ENCODE results near the gene QRFP.

The QRFP gene

GRCh38 chr9:130900701-130901497, 4.3 kb upstream of the QRFP start:
- H4K91ac ChIP-seq (ENCODE audit: low read length), result no peak overlapping the region
- H3K4me3 ChIP-seq (ENCODE audit: insufficient read depth in 1 of 2, low read depth in 1 of 2, low read length in 2 of 2), result no peak overlapping the region
- H3K4me2 ChIP-seq (ENCODE audit: low read length, poor library complexity, severe bottlenecking), result no peak overlapping the region
- H2AK5ac ChIP-seq (ENCODE audit: low read length, severe bottlenecking), result no peak overlapping the region
- WGBS, result 81% methylated on average over 17 of the region's 17 CpGs
- H3K23ac ChIP-seq (ENCODE audit: low read length in 2 of 2), result no peak overlapping the region
- no peak overlapping the region for H3K4ac ChIP-seq (ENCODE audit: low read depth in 1 of 2, low read length in 2 of 2)
- peaks cover 14 to 61% of the 10 kb centered on the region in 2 experiments for H3K27me3 ChIP-seq (ENCODE audit: control insufficient read depth in 1 of 2, insufficient read depth in 1 of 2, low read length in 2 of 2)
- H2BK12ac ChIP-seq (ENCODE audit: low read length in 2 of 2), result no peak overlapping the region
- no peak overlapping the region for H3K18ac ChIP-seq (ENCODE audit: low read depth in 1 of 2, low read length in 2 of 2)
- no peak overlapping the region for H3K27ac ChIP-seq (ENCODE audit: low read length, poor library complexity, severe bottlenecking)
- H3K4me1 ChIP-seq (ENCODE audit: control insufficient read depth, insufficient read depth, low read depth, low read length), result peaks cover 12% of the 10 kb centered on the region
- H2BK120ac ChIP-seq (ENCODE audit: low read depth, low read length), result no peak overlapping the region
- no peak overlapping the region for H3K14ac ChIP-seq (ENCODE audit: low read length in 2 of 2)
- H3K9ac ChIP-seq (ENCODE audit: low read length), result no peak overlapping the region
- peaks cover 0 to 15% of the 10 kb centered on the region in 2 experiments for H3K36me3 ChIP-seq (ENCODE audit: control insufficient read depth in 1 of 2, insufficient read depth in 2 of 2, low read depth in 1 of 2, low read length in 2 of 2)
- H3K79me1 ChIP-seq (replicated peaks; ENCODE audit: low read length, poor library complexity, severe bottlenecking), result no peaks in the 10 kb centered on the region
- H3K9me3 ChIP-seq (ENCODE audit: control insufficient read depth, low read length), result no peaks in the 10 kb centered on the region
- H2BK5ac ChIP-seq (ENCODE audit: low read depth, low read length, poor library complexity, severe bottlenecking), result no peak overlapping the region
- H2AFZ ChIP-seq (ENCODE audit: low read depth, low read length), result no peak overlapping the region
- no peak for DNase-seq
- no peak overlapping the region for H2BK15ac ChIP-seq (ENCODE audit: low read depth, poor library complexity, severe bottlenecking)
- H4K8ac ChIP-seq (ENCODE audit: low read length), result no peak overlapping the region

DNA sequence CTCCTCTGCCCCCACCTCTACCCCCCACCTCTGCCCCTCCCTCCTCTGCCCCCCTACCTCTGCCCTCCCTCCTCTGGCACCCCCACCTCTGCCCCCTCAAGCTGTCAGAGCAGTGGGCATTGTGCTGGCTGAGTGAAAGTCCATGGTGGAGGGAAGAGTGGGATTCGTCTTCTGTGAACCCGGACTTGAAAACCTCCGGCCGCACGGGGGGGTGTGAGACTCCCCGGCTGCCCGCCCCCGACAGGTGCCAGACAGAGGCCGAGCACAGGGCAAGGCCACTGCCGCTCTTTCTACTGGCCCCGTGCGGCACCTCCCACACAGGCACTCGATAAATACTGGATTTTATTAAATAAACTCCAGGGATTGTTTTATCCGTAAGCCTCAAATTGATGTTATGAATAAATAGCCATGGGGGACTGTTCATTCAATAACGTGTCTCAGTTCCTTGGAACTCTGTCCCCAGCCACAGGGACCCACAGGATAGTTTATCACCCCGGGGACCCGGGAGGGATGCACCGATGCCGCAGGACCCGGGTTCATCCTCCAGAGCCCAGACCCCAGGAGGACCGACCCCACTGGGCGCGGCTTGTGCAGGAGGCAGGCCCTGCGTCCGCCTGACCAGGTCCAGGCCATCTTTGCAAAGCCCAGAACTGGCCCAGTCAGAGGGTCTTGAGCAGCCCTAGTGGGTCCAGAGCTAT, 2.6 kb upstream of the QRFP start:
- Histone ChIP-seq H3K9me3 (ENCODE audit: control insufficient read depth, low read length) (no peaks in the 10 kb centered on the region), H3K9ac (ENCODE audit: low read length) (no peak overlapping the region), H3K23ac (ENCODE audit: low read length in 2 of 2) (no peak overlapping the region), H4K91ac (ENCODE audit: low read length) (no peak overlapping the region), H2AFZ (ENCODE audit: low read depth, low read length) (no peak overlapping the region), H3K18ac (ENCODE audit: low read depth in 1 of 2, low read length in 2 of 2) (no peak overlapping the region), H3K4me2 (ENCODE audit: low read length, poor library complexity, severe bottlenecking) (no peak overlapping the region), H2BK12ac (ENCODE audit: low read length in 2 of 2) (no peak overlapping the region), H3K4me1 (ENCODE audit: control insufficient read depth, insufficient read depth, low read depth, low read length) (peaks cover 18% of the 10 kb centered on the region), H4K8ac (ENCODE audit: low read length) (no peak overlapping the region), H3K14ac (ENCODE audit: low read length in 2 of 2) (no peak overlapping the region), H2BK120ac (ENCODE audit: low read depth, low read length) (no peak overlapping the region), H3K36me3 (ENCODE audit: control insufficient read depth in 1 of 2, insufficient read depth in 2 of 2, low read depth in 1 of 2, low read length in 2 of 2) (peaks cover 4 to 27% of the 10 kb centered on the region in 2 experiments), H2BK5ac (ENCODE audit: low read depth, low read length, poor library complexity, severe bottlenecking) (no peak overlapping the region), H3K4me3 (ENCODE audit: insufficient read depth in 1 of 2, low read depth in 1 of 2, low read length in 2 of 2) (no peak overlapping the region), H3K4ac (ENCODE audit: low read depth in 1 of 2, low read length in 2 of 2) (no peak overlapping the region), H2BK15ac (ENCODE audit: low read depth, poor library complexity, severe bottlenecking) (no peak overlapping the region), H3K79me1 (replicated peaks; ENCODE audit: low read length, poor library complexity, severe bottlenecking) (no peaks in the 10 kb centered on the region), H3K27me3 (ENCODE audit: control insufficient read depth in 1 of 2, insufficient read depth in 1 of 2, low read length in 2 of 2) (peaks cover 14 to 49% of the 10 kb centered on the region in 2 experiments), H2AK5ac (ENCODE audit: low read length, severe bottlenecking) (no peak overlapping the region), H3K27ac (ENCODE audit: low read length, poor library complexity, severe bottlenecking) (no peak overlapping the region)
- no peak for DNase-seq
- WGBS, result 84% methylated on average over 22 of the region's 25 CpGs

DNA sequence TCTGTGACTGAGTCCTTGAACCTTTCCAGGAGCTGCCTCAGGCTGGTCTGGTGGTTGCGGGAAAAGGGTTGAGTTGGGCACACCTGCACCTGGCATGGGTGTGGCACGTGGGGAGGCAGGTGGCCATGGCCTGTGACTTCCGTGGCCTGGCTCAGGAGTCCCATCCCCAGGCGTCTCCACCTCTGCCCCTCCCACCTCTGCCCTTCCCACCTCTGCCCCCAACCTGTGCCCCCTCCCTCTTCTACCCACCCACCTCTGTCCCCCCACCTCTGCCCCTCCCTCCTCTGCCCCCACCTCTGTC, 1.9 kb upstream of the QRFP start:
- WGBS, result 49% methylated on average over 3 of the region's 4 CpGs

GRCh38 chr9:130897848-130898551, 1.4 kb upstream of the QRFP start:
- Histone ChIP-seq H2AFZ (ENCODE audit: low read depth, low read length) (no peak overlapping the region), H2BK15ac (ENCODE audit: low read depth, poor library complexity, severe bottlenecking) (no peak overlapping the region), H3K27me3 (ENCODE audit: control insufficient read depth in 1 of 2, insufficient read depth in 1 of 2, low read length in 2 of 2) (peaks cover 9 to 40% of the 10 kb centered on the region in 2 experiments), H2BK120ac (ENCODE audit: low read depth, low read length) (no peak overlapping the region), H3K4ac (ENCODE audit: low read depth in 1 of 2, low read length in 2 of 2) (no peak overlapping the region), H3K23ac (ENCODE audit: low read length in 2 of 2) (no peak overlapping the region), H2AK5ac (ENCODE audit: low read length, severe bottlenecking) (no peak overlapping the region), H3K36me3 (ENCODE audit: control insufficient read depth in 1 of 2, insufficient read depth in 2 of 2, low read depth in 1 of 2, low read length in 2 of 2) (peaks cover 16 to 31% of the 10 kb centered on the region in 2 experiments), H3K9ac (ENCODE audit: low read length) (no peak overlapping the region), H3K14ac (ENCODE audit: low read length in 2 of 2) (no peak overlapping the region), H3K79me1 (replicated peaks; ENCODE audit: low read length, poor library complexity, severe bottlenecking) (no peaks in the 10 kb centered on the region), H3K18ac (ENCODE audit: low read depth in 1 of 2, low read length in 2 of 2) (no peak overlapping the region), H3K4me2 (ENCODE audit: low read length, poor library complexity, severe bottlenecking) (no peak overlapping the region), H4K8ac (ENCODE audit: low read length) (no peak overlapping the region), H3K9me3 (ENCODE audit: control insufficient read depth, low read length) (no peaks in the 10 kb centered on the region), H4K91ac (ENCODE audit: low read length) (peak overlapping the region; percentile 53), H3K27ac (ENCODE audit: low read length, poor library complexity, severe bottlenecking) (no peak overlapping the region), H3K4me3 (ENCODE audit: insufficient read depth in 1 of 2, low read depth in 1 of 2, low read length in 2 of 2) (no peak overlapping the region), H3K4me1 (ENCODE audit: control insufficient read depth, insufficient read depth, low read depth, low read length) (peaks cover 18% of the 10 kb centered on the region), H2BK5ac (ENCODE audit: low read depth, low read length, poor library complexity, severe bottlenecking) (no peak overlapping the region), H2BK12ac (ENCODE audit: low read length in 2 of 2) (no peak overlapping the region)
- 91% methylated on average over 28 of the region's 29 CpGs for WGBS
- no peak for DNase-seq

More for the DNA sequence above, 1.9 kb upstream of the QRFP start:
- Histone ChIP-seq H4K91ac (ENCODE audit: low read length) (peak overlapping the region; percentile 53), H3K4me3 (ENCODE audit: insufficient read depth in 1 of 2, low read depth in 1 of 2, low read length in 2 of 2) (no peak overlapping the region), H3K9me3 (ENCODE audit: control insufficient read depth, low read length) (no peaks in the 10 kb centered on the region), H3K79me1 (replicated peaks; ENCODE audit: low read length, poor library complexity, severe bottlenecking) (no peaks in the 10 kb centered on the region), H3K18ac (ENCODE audit: low read depth in 1 of 2, low read length in 2 of 2) (no peak overlapping the region), H3K27ac (ENCODE audit: low read length, poor library complexity, severe bottlenecking) (no peak overlapping the region), H3K4me1 (ENCODE audit: control insufficient read depth, insufficient read depth, low read depth, low read length) (peaks cover 18% of the 10 kb centered on the region), H3K4ac (ENCODE audit: low read depth in 1 of 2, low read length in 2 of 2) (no peak overlapping the region), H3K14ac (ENCODE audit: low read length in 2 of 2) (no peak overlapping the region), H2BK5ac (ENCODE audit: low read depth, low read length, poor library complexity, severe bottlenecking) (no peak overlapping the region), H3K4me2 (ENCODE audit: low read length, poor library complexity, severe bottlenecking) (no peak overlapping the region), H2BK15ac (ENCODE audit: low read depth, poor library complexity, severe bottlenecking) (no peak overlapping the region), H4K8ac (ENCODE audit: low read length) (no peak overlapping the region), H3K9ac (ENCODE audit: low read length) (no peak overlapping the region), H3K27me3 (ENCODE audit: control insufficient read depth in 1 of 2, insufficient read depth in 1 of 2, low read length in 2 of 2) (peaks cover 9 to 45% of the 10 kb centered on the region in 2 experiments), H2BK120ac (ENCODE audit: low read depth, low read length) (no peak overlapping the region), H2BK12ac (ENCODE audit: low read length in 2 of 2) (no peak overlapping the region), H3K36me3 (ENCODE audit: control insufficient read depth in 1 of 2, insufficient read depth in 2 of 2, low read depth in 1 of 2, low read length in 2 of 2) (peaks cover 11 to 27% of the 10 kb centered on the region in 2 experiments), H3K23ac (ENCODE audit: low read length in 2 of 2) (no peak overlapping the region), H2AFZ (ENCODE audit: low read depth, low read length) (no peak overlapping the region), H2AK5ac (ENCODE audit: low read length, severe bottlenecking) (no peak overlapping the region)
- DNase-seq, result no peak
